Measurements from ENCODE around the gene ATP6V1F.

DNA sequence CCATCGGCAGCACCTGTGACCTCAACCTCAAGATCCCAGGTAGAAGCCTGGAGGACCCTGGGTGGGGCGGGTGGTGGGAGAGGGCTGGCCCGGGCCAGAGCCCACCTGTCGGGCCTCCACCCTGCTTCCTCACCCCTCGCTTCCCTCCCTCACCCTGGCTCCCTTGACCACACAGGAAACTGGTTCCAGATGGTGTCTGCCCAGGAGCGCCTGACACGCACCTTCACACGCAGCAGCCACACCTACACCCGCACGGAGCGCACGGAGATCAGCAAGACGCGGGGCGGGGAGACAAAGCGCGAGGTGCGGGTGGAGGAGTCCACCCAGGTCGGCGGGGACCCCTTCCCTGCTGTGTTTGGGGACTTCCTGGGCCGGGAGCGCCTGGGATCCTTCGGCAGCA, 8.9 kb upstream of the ATP6V1F start:
- TF ChIP-seq, protein P1, sequence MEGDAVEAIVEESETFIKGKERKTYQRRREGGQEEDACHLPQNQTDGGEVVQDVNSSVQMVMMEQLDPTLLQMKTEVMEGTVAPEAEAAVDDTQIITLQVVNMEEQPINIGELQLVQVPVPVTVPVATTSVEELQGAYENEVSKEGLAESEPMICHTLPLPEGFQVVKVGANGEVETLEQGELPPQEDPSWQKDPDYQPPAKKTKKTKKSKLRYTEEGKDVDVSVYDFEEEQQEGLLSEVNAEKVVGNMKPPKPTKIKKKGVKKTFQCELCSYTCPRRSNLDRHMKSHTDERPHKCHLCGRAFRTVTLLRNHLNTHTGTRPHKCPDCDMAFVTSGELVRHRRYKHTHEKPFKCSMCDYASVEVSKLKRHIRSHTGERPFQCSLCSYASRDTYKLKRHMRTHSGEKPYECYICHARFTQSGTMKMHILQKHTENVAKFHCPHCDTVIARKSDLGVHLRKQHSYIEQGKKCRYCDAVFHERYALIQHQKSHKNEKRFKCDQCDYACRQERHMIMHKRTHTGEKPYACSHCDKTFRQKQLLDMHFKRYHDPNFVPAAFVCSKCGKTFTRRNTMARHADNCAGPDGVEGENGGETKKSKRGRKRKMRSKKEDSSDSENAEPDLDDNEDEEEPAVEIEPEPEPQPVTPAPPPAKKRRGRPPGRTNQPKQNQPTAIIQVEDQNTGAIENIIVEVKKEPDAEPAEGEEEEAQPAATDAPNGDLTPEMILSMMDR (IDR thresholded peaks at IDR 0.05; ENCODE audit: low read depth, low read length, poor library complexity, severe bottlenecking), result no peak
- TF ChIP-seq EZH2phosphoT487 (IDR thresholded peaks at IDR 0.05; ENCODE audit: borderline replicate concordance, low read length), result no peak
